ENCODE measurements around the gene SFTPA1. TPM values are rescaled to one million over a fixed set of nuclear protein-coding genes. Genes with fewer than 3 reads are reported as not detected.
"Not testable (repeated sequence)": the region's sequence is repeated elsewhere in the genome, so short reads cannot be mapped to it uniquely, and the experiment has no call there.

Gene SFTPA1
- polyA plus RNA-seq, 3 donors, result 0.04 TPM; not detected in 2

- DNase-seq, result not testable (repeated sequence)
Observed at GRCh38 chr10:79611193-79611976, 646 bp downstream of the SFTPA1 start.

GRCh38 chr10:79615577-79615976 is 4.8 kb downstream of the SFTPA1 start:
- no peak for DNase-seq

GRCh38 chr10:79616164-79616563 is 5.4 kb downstream of the SFTPA1 start:
- no peak for DNase-seq

GRCh38 chr10:79623663-79624062 is 12.9 kb downstream of the SFTPA1 start:
- DNase-seq, result not testable (repeated sequence)

- DNase-seq, result no peak
Observed at GRCh38 chr10:79627075-79627474, 16.3 kb downstream of the SFTPA1 start.

- DNase-seq, result no peak
Observed at GRCh38 chr10:79628083-79628482, 17.3 kb downstream of the SFTPA1 start.

GRCh38 chr10:79628988-79629954 is 18.5 kb downstream of the SFTPA1 start:
- no peak for DNase-seq

GRCh38 chr10:79629955-79630327 is 19.2 kb downstream of the SFTPA1 start:
- DNase-seq, result no peak

GRCh38 chr10:79636654-79637199 is 26.0 kb downstream of the SFTPA1 start:
- not testable (repeated sequence) for DNase-seq

GRCh38 chr10:79638318-79638717 is 27.6 kb downstream of the SFTPA1 start:
- DNase-seq, result no peak

- DNase-seq, result not testable (repeated sequence)
Observed at GRCh38 chr10:79652695-79653094, 42.0 kb downstream of the SFTPA1 start.

GRCh38 chr10:79663287-79663686 is 52.5 kb downstream of the SFTPA1 start:
- DNase-seq, result not testable (repeated sequence)

- DNase-seq, result not testable (repeated sequence)
Observed at GRCh38 chr10:79664686-79665085, 53.9 kb downstream of the SFTPA1 start.

Other genes with a start within 250 kb of the SFTPA1 start
- gene ZCCHC24, start 165.3 kb upstream of the SFTPA1 start, polyA plus RNA-seq (ENCODE audit: insufficient read length in 3 of 3), result 10 to 100 TPM; 18.3 to 25.5 (median 22.5) TPM
- 1 to 10 TPM in 2 of 3 donors, under 1 TPM in 1; 0.42 to 3.4 (median 1.6) TPM for gene EIF5AL1, start 98.4 kb upstream of the SFTPA1 start, polyA plus RNA-seq (ENCODE audit: insufficient read length in 3 of 3)
- gene SFTPA2, start 50.5 kb upstream of the SFTPA1 start, polyA plus RNA-seq (ENCODE audit: insufficient read length in 3 of 3), result under 1 TPM in 2 of 3 donors, not detected in 1; 0.13 TPM
- gene NUTM2B, start 92.3 kb downstream of the SFTPA1 start, polyA plus RNA-seq (ENCODE audit: insufficient read length in 3 of 3), result 1 to 10 TPM in 2 of 3 donors, under 1 TPM in 1; 0.84 to 5.1 (median 4.6) TPM
- gene NUTM2E, start 215.8 kb downstream of the SFTPA1 start, polyA plus RNA-seq (ENCODE audit: insufficient read length in 3 of 3), result 1 to 10 TPM in 1 of 3 donors, under 1 TPM in 2; 0.23 to 1.2 (median 0.81) TPM